ENCODE results near the gene RIPK4.

Gene RIPK4

DNA sequence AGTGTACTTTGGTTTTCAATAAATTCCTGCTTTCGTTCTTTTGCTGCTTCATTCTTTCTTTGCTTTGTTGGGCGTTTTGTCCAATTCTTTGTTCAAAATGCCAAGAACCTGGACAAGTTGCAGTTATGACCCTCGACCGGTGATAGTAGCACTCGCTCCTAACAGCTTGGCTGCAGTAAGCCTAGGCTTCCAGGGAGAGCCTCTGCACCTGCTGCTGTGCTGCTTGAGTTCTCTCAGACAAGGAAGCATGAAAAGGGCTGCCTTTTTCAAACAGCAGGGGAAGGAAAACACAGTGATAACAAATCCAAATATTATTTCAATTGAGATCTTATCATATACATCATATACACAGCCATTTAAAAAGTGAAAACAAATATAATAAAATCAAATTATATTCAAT lies 12.8 kb upstream of the RIPK4 start:
- WGBS, 2 experiments = 79 to 80% methylated on average over 5 of the region's 5 CpGs
- Histone ChIP-seq H3K4me3 (ENCODE audit: insufficient read depth, low read depth, low read length) (no peak overlapping the region), H3K9me3 (ENCODE audit: control insufficient read depth, low read length) (no peaks in the 10 kb centered on the region), H3K4me1 (ENCODE audit: control insufficient read depth, insufficient read depth, low read length) (no peaks in the 10 kb centered on the region), H3K27me3 (ENCODE audit: control insufficient read depth, insufficient read depth, low read length, poor library complexity, severe bottlenecking) (no peaks in the 10 kb centered on the region), H3K27ac (ENCODE audit: insufficient read depth, low read depth, low read length, poor library complexity, severe bottlenecking) (no peak overlapping the region), H3K36me3 (ENCODE audit: control insufficient read depth, insufficient read depth, low read length) (no peaks in the 10 kb centered on the region)

DNA sequence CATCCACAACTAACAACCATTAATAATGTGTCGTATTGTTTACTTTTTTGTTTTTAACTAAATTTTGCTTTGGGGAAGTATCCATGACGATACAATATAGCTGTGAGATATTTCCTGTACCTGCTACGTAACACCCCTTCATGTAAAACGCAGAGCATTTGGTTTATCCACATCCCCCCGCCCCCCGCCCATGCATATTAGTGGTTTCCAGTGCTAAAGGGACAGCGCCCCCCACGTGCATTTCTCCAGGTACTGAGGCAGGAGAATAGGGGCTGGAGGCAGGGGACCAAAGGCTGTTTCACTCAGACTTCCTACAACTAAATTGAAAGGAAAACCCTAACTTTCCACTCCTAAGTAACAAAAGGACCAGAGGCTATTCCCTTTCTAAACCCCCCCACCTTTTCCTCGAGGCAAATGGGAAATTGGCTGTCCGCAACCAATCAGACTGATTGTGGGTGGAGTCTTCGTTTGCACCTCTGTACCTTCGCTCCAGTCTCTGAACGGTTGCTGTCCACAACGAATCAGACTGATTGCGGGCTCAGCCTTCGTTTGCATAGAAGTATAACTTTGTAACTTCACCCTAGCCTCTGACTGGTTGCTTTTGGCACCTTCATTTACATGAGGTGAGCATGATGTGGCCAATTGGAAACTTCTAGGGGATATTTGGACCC lies 12.2 kb upstream of the RIPK4 start:
- no peaks in the 10 kb centered on the region for H3K4me1 ChIP-seq (ENCODE audit: control insufficient read depth, insufficient read depth, low read length)
- H3K27me3 ChIP-seq (ENCODE audit: control insufficient read depth, insufficient read depth, low read length, poor library complexity, severe bottlenecking) = no peaks in the 10 kb centered on the region
- no peak overlapping the region for H3K27ac ChIP-seq (ENCODE audit: insufficient read depth, low read depth, low read length, poor library complexity, severe bottlenecking)
- H3K4me3 ChIP-seq (ENCODE audit: insufficient read depth, low read depth, low read length) = no peak overlapping the region
- 21 to 25% methylated on average over 13 to 15 of the region's 16 CpGs for WGBS, 2 experiments
- no peaks in the 10 kb centered on the region for H3K9me3 ChIP-seq (ENCODE audit: control insufficient read depth, low read length)
- H3K36me3 ChIP-seq (ENCODE audit: control insufficient read depth, insufficient read depth, low read length) = no peaks in the 10 kb centered on the region

DNA sequence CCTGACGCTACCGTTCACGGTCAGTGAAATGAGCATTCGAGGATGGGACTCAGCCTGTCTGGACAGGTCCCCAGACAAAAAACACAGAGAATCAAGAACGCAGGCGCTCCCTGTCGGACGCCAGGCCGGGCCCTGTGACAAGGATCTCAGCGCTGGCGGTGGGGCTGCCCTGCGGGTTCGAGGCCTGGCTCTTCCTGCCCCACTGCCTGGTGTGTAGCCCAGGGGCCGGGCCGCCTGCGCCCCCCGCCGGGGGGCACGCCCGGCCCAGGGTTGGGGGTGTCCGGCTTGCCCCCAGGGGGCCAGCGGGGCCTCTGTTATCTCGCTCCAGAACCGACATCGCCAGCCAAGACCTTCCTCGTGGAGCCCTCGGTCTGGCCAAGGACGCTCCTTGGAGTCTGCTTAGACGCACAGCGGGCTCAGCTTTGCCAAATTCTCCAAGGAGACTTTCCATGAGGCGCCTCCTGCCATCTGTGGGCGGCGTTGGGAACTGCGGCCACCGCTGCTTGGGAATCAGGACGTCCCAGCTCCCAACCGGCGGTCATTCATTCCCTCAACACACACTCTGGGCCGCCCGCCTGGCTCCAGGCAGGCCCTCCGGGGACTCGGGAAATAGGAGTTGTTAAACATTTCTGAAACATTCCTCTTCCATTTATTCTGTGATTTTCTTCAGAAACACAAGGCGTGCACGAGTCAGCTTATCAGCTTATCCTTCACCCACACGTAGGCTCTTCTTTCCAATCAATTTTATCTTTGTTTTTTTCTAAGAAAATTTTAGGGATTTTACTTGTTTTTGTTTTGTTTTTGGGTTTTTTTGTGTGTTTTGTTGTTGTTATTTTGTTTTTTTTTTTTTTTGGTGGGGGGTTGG lies 11.3 kb upstream of the RIPK4 start:
- no peaks in the 10 kb centered on the region for H3K4me1 ChIP-seq (ENCODE audit: control insufficient read depth, insufficient read depth, low read length)
- no peaks in the 10 kb centered on the region for H3K36me3 ChIP-seq (ENCODE audit: control insufficient read depth, insufficient read depth, low read length)
- H3K4me3 ChIP-seq (ENCODE audit: insufficient read depth, low read depth, low read length) = no peak overlapping the region
- 21 to 24% methylated on average over 44 to 45 of the region's 45 CpGs for WGBS, 2 experiments
- H3K27me3 ChIP-seq (ENCODE audit: control insufficient read depth, insufficient read depth, low read length, poor library complexity, severe bottlenecking) = no peaks in the 10 kb centered on the region
- H3K27ac ChIP-seq (ENCODE audit: insufficient read depth, low read depth, low read length, poor library complexity, severe bottlenecking) = no peak overlapping the region
- H3K9me3 ChIP-seq (ENCODE audit: control insufficient read depth, low read length) = no peaks in the 10 kb centered on the region

DNA sequence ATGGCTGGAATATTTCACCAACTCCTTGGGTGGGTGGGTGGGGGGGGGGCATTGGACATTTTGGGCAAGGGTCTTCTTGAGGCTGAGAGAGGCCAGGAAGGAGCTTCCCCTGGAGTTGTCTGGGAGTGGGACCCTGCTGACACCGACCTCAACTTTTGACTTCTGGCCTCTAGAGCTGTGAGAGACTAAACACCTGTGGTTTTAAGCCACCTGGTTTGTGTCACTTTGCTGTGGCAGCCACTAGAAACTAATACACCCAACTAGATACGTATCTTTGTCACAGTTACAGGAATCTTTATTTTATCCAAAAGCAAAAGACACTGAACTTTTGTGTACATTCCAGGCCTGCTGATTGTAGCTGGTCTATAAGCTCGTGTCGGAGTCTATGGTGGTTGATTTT lies 9.9 kb upstream of the RIPK4 start:
- Histone ChIP-seq H3K27ac (ENCODE audit: insufficient read depth, low read depth, low read length, poor library complexity, severe bottlenecking) (no peak overlapping the region), H3K36me3 (ENCODE audit: control insufficient read depth, insufficient read depth, low read length) (no peaks in the 10 kb centered on the region), H3K4me3 (ENCODE audit: insufficient read depth, low read depth, low read length) (no peak overlapping the region), H3K4me1 (ENCODE audit: control insufficient read depth, insufficient read depth, low read length) (peaks cover 7% of the 10 kb centered on the region), H3K27me3 (ENCODE audit: control insufficient read depth, insufficient read depth, low read length, poor library complexity, severe bottlenecking) (peaks cover 6% of the 10 kb centered on the region), H3K9me3 (ENCODE audit: control insufficient read depth, low read length) (no peaks in the 10 kb centered on the region)
- 96% methylated on average over 4 of the region's 4 CpGs for WGBS, 2 experiments

DNA sequence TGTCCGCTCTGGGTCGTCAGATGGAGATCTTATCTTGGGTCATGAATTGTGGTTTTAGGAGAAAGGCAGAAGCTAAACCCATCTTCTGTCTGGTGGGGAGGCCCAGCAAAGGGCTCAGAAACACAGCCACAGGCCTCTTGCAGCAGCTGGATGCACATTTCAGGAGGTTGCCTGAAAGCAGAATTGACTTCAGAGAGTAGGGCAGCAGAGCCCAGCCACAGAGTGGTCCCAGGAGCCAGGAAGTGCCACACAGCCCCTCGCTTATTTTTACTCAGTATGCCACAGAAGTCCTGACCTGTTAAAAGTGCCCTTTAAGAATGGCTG lies 8.3 kb upstream of the RIPK4 start:
- H3K4me1 ChIP-seq (ENCODE audit: control insufficient read depth, insufficient read depth, low read length) = peaks cover 18% of the 10 kb centered on the region
- no peak overlapping the region for H3K27ac ChIP-seq (ENCODE audit: insufficient read depth, low read depth, low read length, poor library complexity, severe bottlenecking)
- H3K9me3 ChIP-seq (ENCODE audit: control insufficient read depth, low read length) = no peaks in the 10 kb centered on the region
- no peak overlapping the region for H3K4me3 ChIP-seq (ENCODE audit: insufficient read depth, low read depth, low read length)
- no peaks in the 10 kb centered on the region for H3K36me3 ChIP-seq (ENCODE audit: control insufficient read depth, insufficient read depth, low read length)
- 92 to 96% methylated on average over 3 of the region's 3 CpGs for WGBS, 2 experiments
- peaks cover 18% of the 10 kb centered on the region for H3K27me3 ChIP-seq (ENCODE audit: control insufficient read depth, insufficient read depth, low read length, poor library complexity, severe bottlenecking)

DNA sequence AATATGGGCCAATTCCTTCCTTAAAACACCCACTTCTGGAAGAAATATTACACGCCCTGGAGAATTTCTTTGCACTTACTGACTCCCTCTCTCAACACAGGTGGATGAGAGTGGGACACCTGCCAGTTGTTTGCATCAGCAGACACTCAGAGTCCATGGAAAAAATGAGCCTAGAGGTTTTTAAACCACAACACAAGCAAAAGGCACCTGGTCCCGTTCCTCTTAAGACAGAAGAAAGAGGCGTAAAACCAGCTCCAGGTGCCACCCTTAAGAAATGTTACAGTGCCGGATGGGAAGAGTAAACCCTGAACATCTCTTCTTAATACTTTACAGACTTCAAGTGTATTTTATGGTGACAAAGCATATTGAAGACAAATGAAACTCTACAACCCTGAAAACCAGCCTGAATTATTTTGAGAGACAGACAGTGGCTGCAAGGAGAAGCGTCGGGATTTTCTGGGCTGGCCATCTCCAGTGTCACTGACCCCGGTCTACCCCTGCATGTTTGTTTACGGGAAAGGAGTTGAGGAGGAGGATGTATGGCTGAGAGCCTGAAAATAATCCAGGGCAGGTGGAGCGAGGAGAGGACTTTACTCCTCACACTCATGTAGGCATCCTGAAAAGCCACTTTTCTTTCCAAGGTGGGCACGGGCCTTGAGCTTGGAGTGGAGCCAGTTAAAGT lies 7.8 kb upstream of the RIPK4 start:
- H3K27ac ChIP-seq (ENCODE audit: insufficient read depth, low read depth, low read length, poor library complexity, severe bottlenecking) = no peak overlapping the region
- peaks cover 23% of the 10 kb centered on the region for H3K27me3 ChIP-seq (ENCODE audit: control insufficient read depth, insufficient read depth, low read length, poor library complexity, severe bottlenecking)
- no peaks in the 10 kb centered on the region for H3K36me3 ChIP-seq (ENCODE audit: control insufficient read depth, insufficient read depth, low read length)
- H3K4me3 ChIP-seq (ENCODE audit: insufficient read depth, low read depth, low read length) = no peak overlapping the region
- H3K4me1 ChIP-seq (ENCODE audit: control insufficient read depth, insufficient read depth, low read length) = peaks cover 18% of the 10 kb centered on the region
- 90 to 91% methylated on average over 10 of the region's 10 CpGs for whole genome bisulfite sequencing, 2 experiments
- no peaks in the 10 kb centered on the region for H3K9me3 ChIP-seq (ENCODE audit: control insufficient read depth, low read length)

DNA sequence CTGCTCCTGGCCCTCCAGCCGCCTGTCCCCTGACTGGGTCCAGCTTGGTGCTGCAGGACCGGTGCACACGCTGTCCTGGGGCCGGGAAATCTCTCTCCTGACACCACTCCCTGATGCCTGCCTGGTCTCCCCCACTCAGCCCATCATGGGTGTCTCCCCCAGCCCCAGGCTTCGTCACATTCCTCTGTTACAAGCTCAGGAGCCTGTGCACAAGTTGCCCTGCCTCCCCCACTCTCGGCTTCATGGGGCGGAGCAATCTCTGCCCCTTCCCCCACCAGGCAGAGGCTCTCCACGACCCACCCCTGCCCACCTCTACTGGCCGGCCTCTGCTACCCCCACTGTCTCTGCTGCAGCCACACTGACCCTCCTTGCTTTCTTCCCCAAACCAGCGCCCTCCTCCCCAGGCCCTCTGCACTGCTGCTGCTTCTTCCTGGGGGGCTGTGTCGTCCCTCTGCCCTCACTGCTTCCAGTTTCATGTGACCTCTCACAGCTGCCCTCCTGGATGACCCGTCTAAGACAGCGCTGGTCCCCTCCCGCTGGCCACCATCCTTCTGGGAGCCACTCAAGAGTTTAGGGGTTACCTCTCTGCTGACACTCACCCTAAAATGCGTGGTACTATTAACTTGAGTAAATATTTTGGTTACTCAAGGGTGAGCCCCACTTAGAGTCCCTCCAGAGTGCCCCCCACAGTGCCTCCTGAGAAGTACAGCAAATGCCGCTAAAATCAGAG lies 5.7 kb upstream of the RIPK4 start:
- Histone ChIP-seq H3K4me3 (ENCODE audit: insufficient read depth, low read depth, low read length) (no peak overlapping the region), H3K27ac (ENCODE audit: insufficient read depth, low read depth, low read length, poor library complexity, severe bottlenecking) (no peak overlapping the region), H3K36me3 (ENCODE audit: control insufficient read depth, insufficient read depth, low read length) (no peaks in the 10 kb centered on the region), H3K4me1 (ENCODE audit: control insufficient read depth, insufficient read depth, low read length) (peaks cover 30% of the 10 kb centered on the region), H3K27me3 (ENCODE audit: control insufficient read depth, insufficient read depth, low read length, poor library complexity, severe bottlenecking) (peaks cover 43% of the 10 kb centered on the region), H3K9me3 (ENCODE audit: control insufficient read depth, low read length) (no peaks in the 10 kb centered on the region)
- 54 to 55% methylated on average over 16 of the region's 16 CpGs for WGBS, 2 experiments

DNA sequence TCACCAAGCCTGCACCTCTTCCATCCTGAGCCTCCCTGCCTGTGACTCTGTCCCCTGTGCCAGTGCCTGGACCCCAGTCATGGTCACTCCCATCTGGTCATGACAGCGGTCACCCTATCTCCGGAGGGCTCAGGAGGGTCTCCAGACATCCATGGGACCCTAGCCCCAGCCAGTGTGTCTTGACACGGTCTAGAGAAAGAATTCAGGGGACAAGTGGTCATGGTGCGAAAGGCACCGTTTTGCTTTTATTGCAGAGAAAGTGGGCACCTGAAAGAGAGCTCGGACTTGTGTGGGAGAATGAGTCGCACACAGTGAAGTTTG lies 4.7 kb upstream of the RIPK4 start:
- H3K27ac ChIP-seq (ENCODE audit: insufficient read depth, low read depth, low read length, poor library complexity, severe bottlenecking) = no peak overlapping the region
- no peaks in the 10 kb centered on the region for H3K9me3 ChIP-seq (ENCODE audit: control insufficient read depth, low read length)
- 91 to 95% methylated on average over 7 of the region's 7 CpGs for WGBS, 2 experiments
- peaks cover 30% of the 10 kb centered on the region for H3K4me1 ChIP-seq (ENCODE audit: control insufficient read depth, insufficient read depth, low read length)
- H3K4me3 ChIP-seq (ENCODE audit: insufficient read depth, low read depth, low read length) = no peak overlapping the region
- peaks cover 53% of the 10 kb centered on the region for H3K27me3 ChIP-seq (ENCODE audit: control insufficient read depth, insufficient read depth, low read length, poor library complexity, severe bottlenecking)
- no peaks in the 10 kb centered on the region for H3K36me3 ChIP-seq (ENCODE audit: control insufficient read depth, insufficient read depth, low read length)

DNA sequence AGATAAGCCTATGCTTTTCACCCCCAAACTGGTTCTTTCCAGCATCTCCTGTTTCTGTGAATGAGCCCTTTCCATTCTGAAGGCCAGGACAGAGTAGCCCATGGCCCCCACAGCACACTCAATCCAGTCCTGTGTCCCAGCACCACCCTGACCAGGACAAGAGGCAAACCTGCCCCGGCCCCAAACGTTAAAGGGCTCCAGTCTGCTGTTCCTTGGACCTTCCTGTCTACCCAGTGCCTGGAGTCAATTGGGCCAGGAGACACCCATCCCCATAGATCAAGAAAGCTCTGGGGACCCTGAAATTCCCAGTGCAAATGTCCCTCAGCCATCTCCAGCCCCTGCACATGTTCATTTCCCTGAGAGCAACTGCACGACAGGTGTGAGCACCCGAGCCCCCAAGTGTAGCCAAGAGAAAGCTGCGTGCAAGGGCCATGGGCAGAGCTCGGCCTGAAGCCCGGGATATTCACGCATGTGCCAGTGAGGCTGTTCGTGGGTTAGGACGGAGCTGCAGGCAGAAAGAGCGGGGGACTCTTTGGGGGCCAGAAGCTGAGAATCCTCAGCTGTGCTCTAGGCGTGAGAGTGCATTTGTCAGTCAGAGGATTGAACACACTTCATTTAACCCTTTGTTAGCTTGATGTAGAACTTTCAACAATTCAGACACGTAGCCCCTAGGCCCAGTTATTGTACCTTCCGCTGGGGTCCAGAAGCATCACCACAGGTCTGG lies 4.2 kb upstream of the RIPK4 start:
- no peaks in the 10 kb centered on the region for H3K9me3 ChIP-seq (ENCODE audit: control insufficient read depth, low read length)
- no peaks in the 10 kb centered on the region for H3K36me3 ChIP-seq (ENCODE audit: control insufficient read depth, insufficient read depth, low read length)
- no peak overlapping the region for H3K4me3 ChIP-seq (ENCODE audit: insufficient read depth, low read depth, low read length)
- 76 to 77% methylated on average over 14 of the region's 14 CpGs for WGBS, 2 experiments
- no peak overlapping the region for H3K27ac ChIP-seq (ENCODE audit: insufficient read depth, low read depth, low read length, poor library complexity, severe bottlenecking)
- peaks cover 30% of the 10 kb centered on the region for H3K4me1 ChIP-seq (ENCODE audit: control insufficient read depth, insufficient read depth, low read length)
- peaks cover 58% of the 10 kb centered on the region for H3K27me3 ChIP-seq (ENCODE audit: control insufficient read depth, insufficient read depth, low read length, poor library complexity, severe bottlenecking)
